HEK293 (cell line): ENCODE data around the gene PDSS1.

ENCODE experiments used
- ZBTB17 ChIP-seq: fragments of 450-650 bp; formaldehyde crosslinking; IDR thresholded peaks from 2 replicates; pipeline ENCODE4 v1.5.1; 2016; ENCODE audit warnings: missing biosample characterization, missing genetic modification characterization
- ZNF214 ChIP-seq: fragments of 450-650 bp; formaldehyde crosslinking; IDR thresholded peaks from 2 replicates; pipeline ENCODE4 v1.5.1; 2017; ENCODE audit warnings: missing biosample characterization, mild to moderate bottlenecking, missing genetic modification characterization, borderline replicate concordance
- ZNF274 ChIP-seq, 2 experiments: fragments of 200-500 bp in 1 of 2; fragments of 450-650 bp in 1 of 2; sonication (Bioruptor generic) in 1 of 2; formaldehyde crosslinking in 1 of 2; IDR thresholded peaks; 2 replicates each; pipeline versions ENCODE4 v1.5.1 to v1.6.1; 2014 to 2016; ENCODE audit warnings: borderline replicate concordance in 1 of 2, inconsistent platforms in 1 of 2, low read length in 1 of 2, missing biosample characterization in 1 of 2, missing genetic modification characterization in 1 of 2
- ZNF311 ChIP-seq: fragments of 450-650 bp; formaldehyde crosslinking; IDR thresholded peaks from 2 replicates; pipeline ENCODE4 v1.5.1; 2017; ENCODE audit warnings: missing biosample characterization, missing genetic modification characterization, borderline replicate concordance
- ZNF830 ChIP-seq: fragments of 450-650 bp; IDR thresholded peaks from 2 replicates; pipeline ENCODE4 v1.5.0; 2018; ENCODE audit warnings: missing biosample characterization, missing genetic modification characterization, low read depth, mild to moderate bottlenecking, moderate library complexity
- ZSCAN23 ChIP-seq: fragments of 450-650 bp; formaldehyde crosslinking; IDR thresholded peaks from 2 replicates; pipeline ENCODE4 v1.5.1; 2016; ENCODE audit warnings: missing biosample characterization, missing genetic modification characterization
- TF ChIP-seq, protein P1 (sequence below): fragments of 450-650 bp; formaldehyde crosslinking; IDR thresholded peaks from 2 replicates; pipeline ENCODE4 v1.5.1; 2016; ENCODE audit warnings: missing biosample characterization, missing genetic modification characterization
- TF ChIP-seq, protein P2 (sequence below): fragments of 450-650 bp; formaldehyde crosslinking; IDR thresholded peaks from 2 replicates; pipeline ENCODE4 v1.5.1; 2016; ENCODE audit warnings: missing biosample characterization, missing genetic modification characterization

GRCh38 chr10:26662864-26663263 lies 34.6 kb upstream of the PDSS1 start:
- no peak for TF ChIP-seq ZBTB17
- no peak for TF ChIP-seq ZNF830
- TF ChIP-seq, protein P1, sequence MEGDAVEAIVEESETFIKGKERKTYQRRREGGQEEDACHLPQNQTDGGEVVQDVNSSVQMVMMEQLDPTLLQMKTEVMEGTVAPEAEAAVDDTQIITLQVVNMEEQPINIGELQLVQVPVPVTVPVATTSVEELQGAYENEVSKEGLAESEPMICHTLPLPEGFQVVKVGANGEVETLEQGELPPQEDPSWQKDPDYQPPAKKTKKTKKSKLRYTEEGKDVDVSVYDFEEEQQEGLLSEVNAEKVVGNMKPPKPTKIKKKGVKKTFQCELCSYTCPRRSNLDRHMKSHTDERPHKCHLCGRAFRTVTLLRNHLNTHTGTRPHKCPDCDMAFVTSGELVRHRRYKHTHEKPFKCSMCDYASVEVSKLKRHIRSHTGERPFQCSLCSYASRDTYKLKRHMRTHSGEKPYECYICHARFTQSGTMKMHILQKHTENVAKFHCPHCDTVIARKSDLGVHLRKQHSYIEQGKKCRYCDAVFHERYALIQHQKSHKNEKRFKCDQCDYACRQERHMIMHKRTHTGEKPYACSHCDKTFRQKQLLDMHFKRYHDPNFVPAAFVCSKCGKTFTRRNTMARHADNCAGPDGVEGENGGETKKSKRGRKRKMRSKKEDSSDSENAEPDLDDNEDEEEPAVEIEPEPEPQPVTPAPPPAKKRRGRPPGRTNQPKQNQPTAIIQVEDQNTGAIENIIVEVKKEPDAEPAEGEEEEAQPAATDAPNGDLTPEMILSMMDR (tag by site-specific recombination) = no peak
- TF ChIP-seq ZNF214 (tag by site-specific recombination) = no peak
- TF ChIP-seq, protein P2, sequence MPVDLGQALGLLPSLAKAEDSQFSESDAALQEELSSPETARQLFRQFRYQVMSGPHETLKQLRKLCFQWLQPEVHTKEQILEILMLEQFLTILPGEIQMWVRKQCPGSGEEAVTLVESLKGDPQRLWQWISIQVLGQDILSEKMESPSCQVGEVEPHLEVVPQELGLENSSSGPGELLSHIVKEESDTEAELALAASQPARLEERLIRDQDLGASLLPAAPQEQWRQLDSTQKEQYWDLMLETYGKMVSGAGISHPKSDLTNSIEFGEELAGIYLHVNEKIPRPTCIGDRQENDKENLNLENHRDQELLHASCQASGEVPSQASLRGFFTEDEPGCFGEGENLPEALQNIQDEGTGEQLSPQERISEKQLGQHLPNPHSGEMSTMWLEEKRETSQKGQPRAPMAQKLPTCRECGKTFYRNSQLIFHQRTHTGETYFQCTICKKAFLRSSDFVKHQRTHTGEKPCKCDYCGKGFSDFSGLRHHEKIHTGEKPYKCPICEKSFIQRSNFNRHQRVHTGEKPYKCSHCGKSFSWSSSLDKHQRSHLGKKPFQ (tag by site-specific recombination) = no peak
- no peak for TF ChIP-seq ZNF274 (IDR thresholded peaks at IDR 0.05; ENCODE audit: low read length)
- TF ChIP-seq ZNF274 (tag by site-specific recombination; IDR thresholded peaks at IDR 0.05; ENCODE audit: borderline replicate concordance) = no peak
- TF ChIP-seq ZNF311 = no peak
- TF ChIP-seq ZSCAN23 (tag by site-specific recombination) = no peak
